Fibroblast of peridontal ligament (primary cell): ENCODE results near the gene EBI3.
"Not testable (repeated sequence)": the region's sequence is repeated elsewhere in the genome, so short reads cannot be mapped to it uniquely, and the experiment has no call there.

ENCODE experiments used
- DNase-seq: peaks from one replicate; pipeline ENCODE4 v3.0.0-alpha.2; 2010; ENCODE audit errors: extremely low read depth

Gene EBI3

GRCh38 chr19:4200940-4201542, 28.3 kb upstream of the EBI3 start:
- no peak for DNase-seq

GRCh38 chr19:4201798-4202197, 27.5 kb upstream of the EBI3 start:
- no peak for DNase-seq

DNA sequence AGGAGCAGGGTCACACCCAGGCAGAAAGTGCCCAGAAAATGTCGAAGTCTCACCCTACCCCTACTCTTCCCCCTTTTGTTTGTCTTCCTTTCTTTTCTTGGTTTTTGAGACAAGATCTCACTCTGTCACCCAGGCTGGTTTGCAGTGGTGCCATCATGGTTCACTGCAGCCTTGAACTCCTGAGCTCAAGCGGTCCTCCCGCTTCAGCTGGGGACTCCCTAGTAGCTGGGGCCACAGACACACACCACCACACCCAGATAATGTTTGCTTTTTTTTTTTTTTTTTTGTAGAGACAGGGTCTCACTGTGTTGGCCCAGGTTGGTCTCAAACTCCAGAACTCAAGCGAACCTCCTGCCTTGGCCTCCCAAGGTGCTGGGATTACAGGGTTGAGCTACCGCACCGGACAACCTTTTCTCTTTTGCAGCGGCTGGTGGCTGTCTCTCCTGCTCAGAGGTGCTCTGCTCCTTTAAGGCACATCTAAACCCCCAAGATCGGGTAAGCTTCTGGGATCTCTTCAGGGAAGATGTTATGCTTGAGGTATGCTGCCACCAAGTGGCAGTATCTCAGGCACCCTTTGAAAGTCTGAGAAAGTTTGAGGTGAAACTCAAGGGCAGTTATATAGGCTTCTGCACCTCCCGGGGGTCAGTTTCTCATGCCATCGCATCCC, 22.4 kb upstream of the EBI3 start:
- DNase-seq: peak; percentile 54

DNA sequence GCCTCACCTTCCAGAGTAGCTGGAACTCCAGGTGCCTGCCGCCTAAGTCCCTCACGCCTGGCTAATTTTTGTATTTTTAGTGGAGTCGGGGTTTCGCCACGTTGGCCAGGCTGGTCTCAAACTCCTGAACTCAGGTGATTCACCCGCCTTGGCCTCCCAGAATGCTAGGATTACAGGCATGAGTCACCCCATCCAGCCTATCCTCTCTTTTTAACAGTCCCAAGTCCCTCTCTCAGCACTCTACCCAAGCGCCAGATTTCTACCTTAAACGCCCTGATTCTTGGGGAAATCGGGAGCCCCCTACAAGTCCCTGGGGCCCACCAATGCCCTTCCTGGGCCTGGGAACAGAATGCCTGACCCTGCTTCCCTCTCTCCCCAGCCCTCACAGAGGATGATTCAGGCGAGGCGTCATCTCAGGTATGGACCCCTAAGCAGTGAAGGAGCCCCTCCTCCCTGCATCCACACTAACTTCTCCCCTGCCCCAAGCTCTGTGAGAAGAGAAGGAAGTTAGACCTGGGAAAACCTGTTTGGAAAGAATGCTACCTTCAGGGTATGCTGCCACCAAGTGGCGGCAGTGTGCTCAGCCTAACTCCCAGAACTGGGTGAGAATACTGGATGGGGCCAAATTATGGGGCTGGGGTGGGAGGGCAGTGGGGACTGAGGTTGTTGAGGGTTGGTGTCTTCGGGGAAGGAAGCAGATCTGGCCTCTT, 20.8 kb upstream of the EBI3 start:
- DNase-seq: peak; percentile 10

GRCh38 chr19:4210166-4210731, 19.1 kb upstream of the EBI3 start:
- no peak for DNase-seq

GRCh38 chr19:4213116-4213515, 16.2 kb upstream of the EBI3 start:
- no peak for DNase-seq

GRCh38 chr19:4215807-4216206, 13.5 kb upstream of the EBI3 start:
- no peak for DNase-seq

- DNase-seq: no peak
These were observed 12.5 kb upstream of the EBI3 start for GRCh38 chr19:4216846-4217245.

DNA sequence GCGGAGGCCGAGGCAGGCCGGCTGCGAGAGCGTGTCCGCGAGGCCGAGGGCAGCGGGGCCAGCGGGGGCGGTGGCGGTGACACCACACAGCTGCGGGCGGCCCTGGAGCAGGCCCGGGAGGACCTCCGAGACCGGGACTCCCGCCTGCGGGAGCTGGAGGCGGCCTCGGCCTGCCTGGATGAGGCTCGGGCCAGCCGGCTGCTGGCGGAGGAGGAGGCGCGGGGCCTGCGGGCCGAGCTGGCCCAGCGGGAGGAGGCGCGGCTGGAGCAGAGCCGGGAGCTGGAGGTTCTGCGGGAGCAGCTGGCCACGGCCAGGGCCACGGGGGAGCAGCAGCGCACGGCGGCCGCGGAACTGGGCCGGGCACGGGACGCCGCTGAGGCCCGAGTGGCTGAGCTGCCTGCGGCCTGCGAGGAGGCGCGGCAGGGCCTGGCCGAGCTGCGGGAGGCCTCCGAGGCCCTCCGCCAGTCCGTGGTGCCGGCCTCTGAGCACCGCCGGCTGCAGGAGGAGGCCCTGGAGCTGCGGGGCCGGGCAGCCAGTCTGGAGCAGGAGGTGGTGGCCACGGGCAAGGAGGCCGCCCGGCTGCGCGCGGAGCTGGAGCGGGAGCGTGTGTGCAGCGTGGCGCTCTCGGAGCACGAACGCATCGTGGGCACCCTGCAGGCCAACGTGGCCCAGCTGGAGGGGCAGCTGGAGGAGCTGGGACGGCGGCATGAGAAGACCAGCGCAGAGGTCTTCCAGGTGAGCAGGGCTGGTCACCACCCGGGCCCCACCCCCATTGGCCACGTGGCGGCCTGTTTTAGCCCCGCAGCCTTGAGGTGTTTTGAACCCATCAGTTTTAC, 11.7 kb upstream of the EBI3 start:
- no peak for DNase-seq

- DNase-seq: not testable (repeated sequence)
These were observed 10.8 kb upstream of the EBI3 start for GRCh38 chr19:4218523-4218922.

DNA sequence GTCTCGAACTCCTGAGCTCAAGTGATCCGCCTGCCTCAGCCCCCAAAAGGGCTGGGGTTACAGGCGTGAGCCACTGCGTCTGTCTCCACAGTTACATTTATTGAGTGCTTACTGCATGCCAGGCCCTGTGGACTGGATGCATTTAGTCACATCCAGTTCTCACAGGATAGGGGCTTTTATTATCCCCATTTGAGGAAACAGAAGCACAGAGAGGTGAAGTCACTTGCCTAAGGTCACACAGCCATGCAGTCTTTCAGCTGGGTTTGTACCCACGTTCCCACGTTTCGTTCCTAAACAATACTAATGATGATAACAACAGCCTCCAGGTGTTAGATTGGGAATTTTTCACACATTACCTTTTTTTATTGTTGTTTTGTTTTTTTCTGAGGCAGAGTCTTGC, 9.1 kb upstream of the EBI3 start:
- DNase-seq: no peak

GRCh38 chr19:4224470-4224869, 4.9 kb upstream of the EBI3 start:
- no peak for DNase-seq

DNA sequence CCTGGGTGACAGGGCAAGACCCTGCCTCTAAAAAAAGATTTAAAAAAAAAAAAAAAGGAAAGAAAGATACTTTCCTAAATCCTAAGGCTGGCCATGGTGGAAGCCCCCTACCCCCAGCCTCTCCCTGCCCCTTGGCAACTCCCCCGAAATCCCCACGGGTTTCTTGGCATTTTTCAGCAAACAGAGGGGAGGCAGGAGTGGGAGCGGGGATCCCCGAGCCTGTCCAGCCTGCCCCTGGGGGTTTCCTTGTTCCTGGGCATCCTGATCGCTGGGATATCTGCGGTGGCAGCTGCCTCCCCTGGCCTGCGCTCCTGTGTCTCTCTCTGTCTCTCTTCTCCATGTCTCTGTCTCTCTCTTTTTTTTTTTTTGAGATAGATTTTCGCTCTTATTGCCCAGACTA, 3.4 kb upstream of the EBI3 start:
- no peak for DNase-seq

- no peak for DNase-seq
These were observed 1.6 kb upstream of the EBI3 start for GRCh38 chr19:4227771-4228170.

GRCh38 chr19:4228765-4229178, 551 bp upstream of the EBI3 start:
- no peak for DNase-seq

GRCh38 chr19:4230237-4230636, 914 bp downstream of the EBI3 start:
- not testable (repeated sequence) for DNase-seq

DNA sequence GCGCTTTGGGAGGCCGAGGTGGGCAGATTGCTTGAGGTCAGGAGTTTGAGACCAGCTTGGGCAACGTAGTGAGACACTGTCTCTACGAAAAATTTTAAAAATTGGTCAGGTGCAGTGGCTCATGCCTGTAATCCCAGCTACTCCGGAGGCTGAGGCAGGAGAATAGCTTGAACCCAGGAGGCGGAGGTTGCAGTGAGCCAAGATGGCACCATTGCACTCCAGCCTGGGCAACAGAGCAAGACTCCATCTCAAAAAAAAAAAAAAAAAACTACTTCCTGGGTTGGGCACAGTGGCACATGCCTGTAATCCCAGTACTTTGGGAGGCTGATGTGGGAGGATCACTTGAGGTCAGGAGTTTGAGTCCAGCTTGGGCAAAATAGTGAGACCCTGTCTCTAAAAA, 2.2 kb downstream of the EBI3 start:
- not testable (repeated sequence) for DNase-seq

GRCh38 chr19:4232139-4232538, 2.8 kb downstream of the EBI3 start:
- not testable (repeated sequence) for DNase-seq

- DNase-seq: no peak
These were observed 3.4 kb downstream of the EBI3 start for GRCh38 chr19:4232614-4233281.

DNA sequence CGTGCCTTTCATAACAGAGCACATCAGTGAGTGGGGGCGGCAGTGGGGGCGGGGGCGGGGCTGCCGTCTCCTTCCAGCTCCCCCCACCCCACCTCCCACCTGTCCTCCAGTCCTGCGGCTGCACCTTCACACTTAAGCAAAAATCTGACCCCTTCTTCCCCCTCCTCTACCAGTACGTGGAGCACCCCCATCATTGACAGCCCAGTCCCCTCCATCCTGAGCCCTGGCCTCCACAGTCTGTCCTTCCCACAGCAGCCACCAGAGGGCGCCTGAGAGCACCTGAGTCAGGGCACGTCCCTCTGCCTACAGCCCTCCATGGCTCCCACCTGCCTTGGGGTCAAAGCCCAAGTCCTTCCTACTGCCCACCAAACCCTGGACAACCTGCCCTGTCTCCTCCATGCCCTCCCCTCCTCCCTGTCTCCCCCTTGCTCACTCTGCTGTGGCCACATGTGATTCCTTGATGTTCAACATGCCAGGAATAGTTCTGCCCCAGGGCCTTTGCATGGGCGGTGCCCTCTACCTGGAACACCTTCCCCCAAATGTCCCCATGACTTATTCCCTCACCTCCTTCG, 4.0 kb downstream of the EBI3 start:
- DNase-seq: no peak
